Activated T-cell treated with anti-CD3 and anti-CD28 coated beads, Interleukin-2, amount 50 U/mL, for 24 hours (primary cell): ENCODE results near the gene IL11.
A peak's percentile ranks its signal among the peaks of the same experiment; 100 is the strongest.

Source experiments
- DNase-seq: peaks from one replicate; pipeline ENCODE4 v3.0.0-alpha.2; 2020
- H3K27ac Mint-ChIP-seq: 2 replicates; pipeline ENCODE4 v1.8.0; 2020; ENCODE audit warnings: mild to moderate bottlenecking, mixed read lengths
- H3K27me3 Mint-ChIP-seq: 2 replicates; pipeline ENCODE4 v1.8.0; 2020; ENCODE audit warnings: mixed read lengths
- H3K36me3 Mint-ChIP-seq: 2 replicates; pipeline ENCODE4 v1.8.0; 2020; ENCODE audit warnings: low read depth, mixed read lengths
- H3K4me1 Mint-ChIP-seq: 2 replicates; pipeline ENCODE4 v1.8.0; 2020; ENCODE audit warnings: low read depth, mixed read lengths
- H3K4me3 Mint-ChIP-seq: 2 replicates; pipeline ENCODE4 v1.8.0; 2020; ENCODE audit warnings: mild to moderate bottlenecking, moderate library complexity, mixed read lengths
- H3K9me3 Mint-ChIP-seq: 2 replicates; pipeline ENCODE4 v1.8.0; 2020; ENCODE audit warnings: mixed read lengths

IL11 gene

GRCh38 chr19:55368701-55369563 lies 1.3 kb downstream of the IL11 start:
- no peak overlapping the region for H3K27ac Mint-ChIP-seq
- H3K4me1 Mint-ChIP-seq = peaks cover 12% of the 10 kb centered on the region
- H3K36me3 Mint-ChIP-seq = no peaks in the 10 kb centered on the region
- no peaks in the 10 kb centered on the region for H3K9me3 Mint-ChIP-seq
- H3K4me3 Mint-ChIP-seq = no peak overlapping the region
- peaks cover 56% of the 10 kb centered on the region for H3K27me3 Mint-ChIP-seq
- DNase-seq = peak; percentile 55

GRCh38 chr19:55368106-55368505 lies 2.2 kb downstream of the IL11 start:
- no peak overlapping the region for H3K4me3 Mint-ChIP-seq

GRCh38 chr19:55366790-55367189 lies 3.5 kb downstream of the IL11 start:
- Mint-ChIP-seq H3K27me3 (peaks cover 40% of the 10 kb centered on the region), H3K9me3 (no peaks in the 10 kb centered on the region), H3K4me3 (no peak overlapping the region), H3K27ac (no peak overlapping the region), H3K4me1 (peaks cover 6% of the 10 kb centered on the region), H3K36me3 (no peaks in the 10 kb centered on the region)
- no peak for DNase-seq

More at GRCh38 chr19:55368106-55368505, 2.2 kb downstream of the IL11 start:
- Mint-ChIP-seq H3K36me3 (no peaks in the 10 kb centered on the region), H3K4me1 (peaks cover 9% of the 10 kb centered on the region), H3K27me3 (peaks cover 50% of the 10 kb centered on the region), H3K9me3 (no peaks in the 10 kb centered on the region), H3K27ac (no peak overlapping the region)
- DNase-seq = no peak

GRCh38 chr19:55365964-55366363 lies 4.3 kb downstream of the IL11 start:
- peaks cover 6% of the 10 kb centered on the region for H3K4me1 Mint-ChIP-seq
- H3K27ac Mint-ChIP-seq = no peak overlapping the region

GRCh38 chr19:55365245-55365644 lies 5.0 kb downstream of the IL11 start:
- Mint-ChIP-seq H3K9me3 (no peaks in the 10 kb centered on the region), H3K27me3 (peaks cover 25% of the 10 kb centered on the region), H3K27ac (no peak overlapping the region), H3K4me3 (no peak overlapping the region), H3K36me3 (no peaks in the 10 kb centered on the region), H3K4me1 (peaks cover 4% of the 10 kb centered on the region)
- DNase-seq = no peak

More at GRCh38 chr19:55365964-55366363, 4.3 kb downstream of the IL11 start:
- no peak overlapping the region for H3K4me3 Mint-ChIP-seq
- no peaks in the 10 kb centered on the region for H3K36me3 Mint-ChIP-seq
- DNase-seq = no peak
- H3K27me3 Mint-ChIP-seq = peaks cover 31% of the 10 kb centered on the region
- H3K9me3 Mint-ChIP-seq = no peaks in the 10 kb centered on the region

GRCh38 chr19:55362990-55363716 lies 7.1 kb downstream of the IL11 start, which contains the start of gene GARIN5B:
Gene GARIN5B, minus strand, starts transcription at chr19:55363260. Its CDS starts 194 bp downstream, at chr19:55363066.
- H3K27me3 Mint-ChIP-seq = peaks cover 12% of the 10 kb centered on the region
- no peaks in the 10 kb centered on the region for H3K4me1 Mint-ChIP-seq
- H3K27ac Mint-ChIP-seq = no peak within 1 kb of the TSS
- H3K9me3 Mint-ChIP-seq = no peaks in the 10 kb centered on the region
- H3K36me3 Mint-ChIP-seq = no peaks in the 10 kb centered on the region
- DNase-seq = no peak
- H3K4me3 Mint-ChIP-seq = no peak within 1 kb of the TSS

- H3K27me3 Mint-ChIP-seq = peaks cover 7% of the 10 kb centered on the region
- no peak overlapping the region for H3K4me3 Mint-ChIP-seq
- DNase-seq = no peak
These were observed 7.9 kb downstream of the IL11 start for GRCh38 chr19:55362174-55362989.

GRCh38 chr19:55360902-55361301 lies 9.4 kb downstream of the IL11 start:
- Mint-ChIP-seq H3K27ac (no peak overlapping the region), H3K9me3 (no peaks in the 10 kb centered on the region), H3K27me3 (peaks cover 16% of the 10 kb centered on the region), H3K36me3 (no peaks in the 10 kb centered on the region), H3K4me3 (no peak overlapping the region), H3K4me1 (no peaks in the 10 kb centered on the region)
- no peak for DNase-seq

More at GRCh38 chr19:55362174-55362989, 7.9 kb downstream of the IL11 start:
- Mint-ChIP-seq H3K36me3 (no peaks in the 10 kb centered on the region), H3K9me3 (no peaks in the 10 kb centered on the region), H3K27ac (no peak overlapping the region), H3K4me1 (no peaks in the 10 kb centered on the region)

GRCh38 chr19:55358943-55359908 lies 11.0 kb downstream of the IL11 start:
- H3K27ac Mint-ChIP-seq = no peak overlapping the region
- H3K9me3 Mint-ChIP-seq = no peaks in the 10 kb centered on the region
- peaks cover 26% of the 10 kb centered on the region for H3K27me3 Mint-ChIP-seq
- no peak overlapping the region for H3K4me3 Mint-ChIP-seq
- no peaks in the 10 kb centered on the region for H3K36me3 Mint-ChIP-seq
- DNase-seq = no peak
- H3K4me1 Mint-ChIP-seq = no peaks in the 10 kb centered on the region

- Mint-ChIP-seq H3K27me3 (peaks cover 33% of the 10 kb centered on the region), H3K4me1 (peaks cover 4% of the 10 kb centered on the region), H3K27ac (no peak overlapping the region), H3K9me3 (no peaks in the 10 kb centered on the region), H3K4me3 (no peak overlapping the region), H3K36me3 (no peaks in the 10 kb centered on the region)
- DNase-seq = no peak
These were observed 11.8 kb downstream of the IL11 start for GRCh38 chr19:55358493-55358892.

GRCh38 chr19:55355213-55355821 lies 14.9 kb downstream of the IL11 start:
- Mint-ChIP-seq H3K4me1 (peaks cover 14% of the 10 kb centered on the region), H3K9me3 (no peaks in the 10 kb centered on the region), H3K36me3 (no peaks in the 10 kb centered on the region), H3K4me3 (no peak overlapping the region), H3K27me3 (peaks cover 64% of the 10 kb centered on the region), H3K27ac (no peak overlapping the region)
- DNase-seq = no peak

GRCh38 chr19:55354698-55355212 lies 15.5 kb downstream of the IL11 start, which contains the start of gene COX6B2:
Gene COX6B2, minus strand, starts transcription at chr19:55354719. Its CDS starts 198 bp downstream, at chr19:55354521.
- Mint-ChIP-seq H3K4me3 (peak within 1 kb of the TSS; percentile 54), H3K27ac (no peak within 1 kb of the TSS), H3K36me3 (no peaks in the 10 kb centered on the region), H3K9me3 (no peaks in the 10 kb centered on the region), H3K27me3 (peaks cover 64% of the 10 kb centered on the region), H3K4me1 (peaks cover 14% of the 10 kb centered on the region)
- no peak for DNase-seq
